CD14-positive monocyte (primary cell): ENCODE results near the gene HKDC1. TPM values are rescaled to one million over a fixed set of nuclear protein-coding genes. Genes with fewer than 3 reads are reported as not detected.

ENCODE experiments used
- DNase-seq, 3 donors: peaks; one replicate each; pipeline ENCODE4 v3.0.0-alpha.2; 2011 to 2022
- H2AFZ ChIP-seq: 2 replicates; pipeline ENCODE4 v1.6.0; 2012; ENCODE audit warnings: mild to moderate bottlenecking, low read depth, low read length, inconsistent platforms; ENCODE audit not compliant: insufficient read depth, poor library complexity, severe bottlenecking
- H3K27ac ChIP-seq, 2 donors: 1 replicate in 1 of 2; 2 replicates in 1 of 2; pipeline ENCODE4 v1.5.1; 2012 to 2013; ENCODE audit warnings: low read length in 2 of 2, control low read depth in 1 of 2, inconsistent platforms in 1 of 2, low read depth in 1 of 2, mild to moderate bottlenecking in 1 of 2
- H3K27me3 ChIP-seq, 2 donors: one replicate each; pipeline versions ENCODE4 v1.6.0 to v1.6.1; 2011 to 2013; ENCODE audit warnings: low read length in 2 of 2; ENCODE audit not compliant: control insufficient read depth in 2 of 2, insufficient read depth in 2 of 2
- H3K36me3 ChIP-seq, 2 donors: replicated peaks in 1 of 2; 1 replicate in 1 of 2; 2 replicates in 1 of 2; pipeline versions ENCODE4 v1.5.1 to v1.6.1; 2012 to 2013; ENCODE audit warnings: low read length in 2 of 2, control low read depth in 1 of 2, inconsistent platforms in 1 of 2, mild to moderate bottlenecking in 1 of 2; ENCODE audit not compliant: insufficient read depth in 2 of 2, control insufficient read depth in 1 of 2
- H3K4me1 ChIP-seq, 2 donors: 1 replicate in 1 of 2; 2 replicates in 1 of 2; pipeline versions ENCODE4 v1.5.1 to v1.6.1; 2012 to 2013; ENCODE audit warnings: low read length in 2 of 2, control low read depth in 1 of 2, inconsistent platforms in 1 of 2, mild to moderate bottlenecking in 1 of 2, moderate library complexity in 1 of 2; ENCODE audit not compliant: insufficient read depth in 2 of 2, control insufficient read depth in 1 of 2
- H3K4me2 ChIP-seq: replicated peaks from 2 replicates; pipeline ENCODE3; 2012; ENCODE audit warnings: low read length, moderate library complexity, mild to moderate bottlenecking; ENCODE audit not compliant: poor library complexity, severe bottlenecking; ENCODE audit errors: extremely low read depth
- H3K4me3 ChIP-seq, 3 experiments: fragments of 200-600 bp in 1 of 3; sonication (generic) in 1 of 3; replicated peaks in 1 of 3; 1 replicate in 2 of 3; 2 replicates in 1 of 3; pipeline ENCODE4 v1.5.1; 2011 to 2013; ENCODE audit warnings: low read length in 3 of 3, mild to moderate bottlenecking in 3 of 3, control low read depth in 2 of 3, low read depth in 2 of 3, inconsistent platforms in 1 of 3, moderate library complexity in 1 of 3
- H3K79me2 ChIP-seq: 2 replicates; pipeline ENCODE4 v1.6.0; 2012; ENCODE audit warnings: mild to moderate bottlenecking, control low read depth, inconsistent platforms, low read length, moderate library complexity; ENCODE audit not compliant: insufficient read depth
- H3K9ac ChIP-seq: 2 replicates; pipeline ENCODE4 v1.6.0; 2017; ENCODE audit warnings: low read length, mild to moderate bottlenecking; ENCODE audit not compliant: insufficient read depth, poor library complexity, severe bottlenecking
- H3K9me3 ChIP-seq, 2 donors: replicated peaks in 1 of 2; 1 replicate in 1 of 2; 2 replicates in 1 of 2; pipeline versions ENCODE4 v1.5.1 to v1.6.1; 2012 to 2013; ENCODE audit warnings: low read length in 2 of 2, control low read depth in 1 of 2; ENCODE audit not compliant: control insufficient read depth in 1 of 2, insufficient read depth in 1 of 2
- H4K20me1 ChIP-seq: 2 replicates; pipeline ENCODE4 v1.6.0; 2012; ENCODE audit warnings: mild to moderate bottlenecking, low read length, control low read depth, moderate library complexity; ENCODE audit not compliant: insufficient read depth
- H3K27ac Mint-ChIP-seq, 7 donors: one replicate each; pipeline ENCODE4 v1.8.0; 2020; ENCODE audit warnings: mild to moderate bottlenecking in 7 of 7, mixed read lengths in 7 of 7, moderate library complexity in 6 of 7, inconsistent platforms in 2 of 7
- H3K27me3 Mint-ChIP-seq, 3 donors: one replicate each; pipeline ENCODE4 v1.8.0; 2021 to 2022; ENCODE audit warnings: low read depth in 3 of 3, mild to moderate bottlenecking in 3 of 3, mixed read lengths in 3 of 3, moderate library complexity in 3 of 3, inconsistent platforms in 1 of 3
- H3K36me3 Mint-ChIP-seq, 2 donors: one replicate each; pipeline ENCODE4 v1.8.0; 2020; ENCODE audit warnings: mixed read lengths in 2 of 2, inconsistent platforms in 1 of 2, mild to moderate bottlenecking in 1 of 2
- H3K4me1 Mint-ChIP-seq: one replicate; pipeline ENCODE4 v1.8.0; 2020; ENCODE audit warnings: mild to moderate bottlenecking, mixed read lengths
- H3K4me3 Mint-ChIP-seq, 2 donors: one replicate each; pipeline ENCODE4 v1.8.0; 2020; ENCODE audit warnings: mild to moderate bottlenecking in 2 of 2, mixed read lengths in 2 of 2, moderate library complexity in 1 of 2
- H3K9me3 Mint-ChIP-seq, 7 donors: one replicate each; pipeline ENCODE4 v1.8.0; 2020 to 2022; ENCODE audit warnings: mixed read lengths in 7 of 7, mild to moderate bottlenecking in 6 of 7, moderate library complexity in 6 of 7, inconsistent platforms in 2 of 7
- WGBS: methylation state at CpG from one replicate; pipeline ENCODE4 v1.1.5; 2013; ENCODE audit warnings: missing lambda C conversion rate; ENCODE audit not compliant: insufficient coverage; 5-methylcytosine and 5-hydroxymethylcytosine counted together
- intact Hi-C, 2 donors: fragments of 100-400 bp; cut with micrococcal nuclease; formaldehyde crosslinking; loops; one replicate each; pipeline versions ENCODE4 v1.15.0 to v1.15.1; 2023
- polyA plus RNA-seq, 3 donors: library from polyadenylated mRNA; depleted of rRNA in 1 of 3; unstranded in 2 of 3; stranded (reverse) in 1 of 3; fragments of 300-500 nt in 2 of 3; fragments of >200 nt in 1 of 3; fragmentation: Illumina TruSeq in 2 of 3; gene quantifications; 1 replicate in 2 of 3; 2 replicates in 1 of 3; pipeline ENCODE4 v1.2.3, GENCODE V29; 2012 to 2021
- TF ChIP-seq, protein P1 (sequence below): fragments of 200-600 bp; IDR thresholded peaks from one replicate; pipeline ENCODE4 v1.8.0; 2022; ENCODE audit warnings: antibody characterized with exemption, mild to moderate bottlenecking

HKDC1 gene
- polyA plus RNA-seq, 3 donors = not detected

- Histone ChIP-seq H3K9ac (no peak overlapping the region), H3K9me3 (no peaks in the 10 kb centered on the region), H3K4me3 (no peak overlapping the region), H3K27ac (no peak overlapping the region), H3K79me2 (no peaks in the 10 kb centered on the region), H3K36me3 (no peaks in the 10 kb centered on the region), H3K27me3 (no peaks in the 10 kb centered on the region), H4K20me1 (no peaks in the 10 kb centered on the region), H2AFZ (peak overlapping the region; percentile 31), H3K4me1 (peaks cover 10 to 16% of the 10 kb centered on the region in 2 donors), H3K4me2 (no peak overlapping the region)
- Mint-ChIP-seq H3K4me3 (no peak overlapping the region), H3K36me3 (no peaks in the 10 kb centered on the region), H3K27me3 (peaks cover 2 to 3% (median 2%) of the 10 kb centered on the region in 3 donors), H3K4me1 (peaks cover 14% of the 10 kb centered on the region), H3K9me3 (peaks cover 0 to 2% (median 0%) of the 10 kb centered on the region in 7 donors), H3K27ac (no peak overlapping the region)
- intact Hi-C loops = no loop called here
- no peak for DNase-seq
- 86% methylated on average over 4 of the region's 5 CpGs for WGBS
- TF ChIP-seq, protein P1, sequence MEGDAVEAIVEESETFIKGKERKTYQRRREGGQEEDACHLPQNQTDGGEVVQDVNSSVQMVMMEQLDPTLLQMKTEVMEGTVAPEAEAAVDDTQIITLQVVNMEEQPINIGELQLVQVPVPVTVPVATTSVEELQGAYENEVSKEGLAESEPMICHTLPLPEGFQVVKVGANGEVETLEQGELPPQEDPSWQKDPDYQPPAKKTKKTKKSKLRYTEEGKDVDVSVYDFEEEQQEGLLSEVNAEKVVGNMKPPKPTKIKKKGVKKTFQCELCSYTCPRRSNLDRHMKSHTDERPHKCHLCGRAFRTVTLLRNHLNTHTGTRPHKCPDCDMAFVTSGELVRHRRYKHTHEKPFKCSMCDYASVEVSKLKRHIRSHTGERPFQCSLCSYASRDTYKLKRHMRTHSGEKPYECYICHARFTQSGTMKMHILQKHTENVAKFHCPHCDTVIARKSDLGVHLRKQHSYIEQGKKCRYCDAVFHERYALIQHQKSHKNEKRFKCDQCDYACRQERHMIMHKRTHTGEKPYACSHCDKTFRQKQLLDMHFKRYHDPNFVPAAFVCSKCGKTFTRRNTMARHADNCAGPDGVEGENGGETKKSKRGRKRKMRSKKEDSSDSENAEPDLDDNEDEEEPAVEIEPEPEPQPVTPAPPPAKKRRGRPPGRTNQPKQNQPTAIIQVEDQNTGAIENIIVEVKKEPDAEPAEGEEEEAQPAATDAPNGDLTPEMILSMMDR = no peak
These were observed 19.0 kb downstream of the HKDC1 start for GRCh38 chr10:69239136-69239535.

DNA sequence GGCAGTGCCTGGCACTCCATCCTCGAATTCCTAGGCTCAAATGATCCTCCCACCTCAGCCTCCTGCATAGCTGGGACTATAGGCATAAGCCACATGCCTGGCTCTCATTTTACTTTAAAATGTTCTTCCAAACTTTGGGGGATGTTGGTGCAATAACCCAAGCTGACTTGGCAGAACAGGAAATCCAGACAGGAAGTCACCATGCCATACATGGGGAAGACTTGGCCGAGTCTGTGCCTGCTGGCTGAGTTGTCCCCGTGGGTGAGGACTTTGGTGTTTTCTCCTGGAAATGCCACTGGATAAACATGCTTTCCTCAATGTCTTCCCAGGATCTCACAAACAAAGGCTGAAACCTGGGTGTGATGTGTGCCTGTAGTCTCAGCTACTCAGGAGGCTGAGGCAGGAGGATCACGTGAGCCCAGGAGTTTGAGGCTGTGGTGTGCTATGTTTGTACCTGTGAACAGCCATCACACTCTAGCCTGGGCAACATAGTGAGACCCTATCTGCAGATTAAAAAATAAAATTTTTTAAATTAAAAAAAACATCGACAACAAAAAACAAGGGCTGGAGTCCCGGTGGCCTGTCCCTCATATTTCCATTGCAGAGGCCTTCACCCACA is 19.8 kb downstream of the HKDC1 start:
- peaks cover 10 to 16% of the 10 kb centered on the region in 2 donors for H3K4me1 ChIP-seq

More for the DNA sequence above, 19.8 kb downstream of the HKDC1 start:
- no peaks in the 10 kb centered on the region for H3K36me3 Mint-ChIP-seq
- H3K27ac Mint-ChIP-seq = peak overlapping the region in 1 of 7 donors; percentile 27
- no peaks in the 10 kb centered on the region for H3K36me3 ChIP-seq
- intact Hi-C loops = no loop called here
- no peak overlapping the region for H3K4me2 ChIP-seq
- peaks cover 0 to 2% (median 0%) of the 10 kb centered on the region in 7 donors for H3K9me3 Mint-ChIP-seq
- no peak overlapping the region for H3K4me3 Mint-ChIP-seq
- no peak overlapping the region for H3K9ac ChIP-seq
- peaks cover 2 to 3% (median 2%) of the 10 kb centered on the region in 3 donors for H3K27me3 Mint-ChIP-seq
- no peak overlapping the region for H3K27ac ChIP-seq
- TF ChIP-seq, protein P1 = no peak
- peak overlapping the region; percentile 56 for H2AFZ ChIP-seq
- 0% methylated on average over 2 of the region's 6 CpGs for WGBS
- no peaks in the 10 kb centered on the region for H4K20me1 ChIP-seq
- peak in 2 of 3 donors; percentile 6 to 19 for DNase-seq
- no peak overlapping the region for H3K4me3 ChIP-seq
- H3K4me1 Mint-ChIP-seq = peaks cover 14% of the 10 kb centered on the region
- H3K79me2 ChIP-seq = no peaks in the 10 kb centered on the region
- no peaks in the 10 kb centered on the region for H3K9me3 ChIP-seq
- no peaks in the 10 kb centered on the region for H3K27me3 ChIP-seq
